ENCODE measurements around the gene STK38. TPM values are rescaled to one million over a fixed set of nuclear protein-coding genes. Genes with fewer than 3 reads are reported as not detected.

STK38 gene
- total and polyA plus RNA-seq, 2 donors (not counting 1 experiment from before 2014, with no cell fraction given) = 26.1 to 67.4 TPM

GRCh38 chr6:36594029-36594815 is 46.9 kb upstream of the STK38 start, which contains the start of gene SRSF3:
Gene SRSF3, plus strand, starts transcription at chr6:36594362. Its CDS starts 2,401 bp downstream, at chr6:36596763.
- no peaks in the 10 kb centered on the region for H3K27me3 Mint-ChIP-seq
- H3K36me3 ChIP-seq (replicated peaks in 1 of 2; ENCODE audit: control extremely low read depth in 1 of 2, control insufficient read depth in 1 of 2, extremely low read depth in 1 of 2, insufficient read depth in 2 of 2, low read length in 1 of 2) = peaks cover 12 to 26% of the 10 kb centered on the region in 2 experiments
- H4K20me1 ChIP-seq (ENCODE audit: control insufficient read depth, insufficient read depth, low read length, poor library complexity, severe bottlenecking) = peaks cover 44% of the 10 kb centered on the region
- DNase-seq (peak; percentile 99), ATAC-seq (ENCODE audit: low read depth) (peak; percentile 91)
- H3K4me3 Mint-ChIP-seq = peak within 1 kb of the TSS; percentile 90
- POLR2A ChIA-PET = interaction anchor here (0.6 to 2.1 kb wide), 7 partner anchors 14 to 98 kb away, joined by 3 to 6 read pairs (median 4); partner anchors contain the start of gene STK38
- peaks cover 62% of the 10 kb centered on the region for H3K79me2 ChIP-seq (ENCODE audit: control insufficient read depth, insufficient read depth, low read length)
- under 1% methylated on average over 56 of the region's 58 CpGs for WGBS (ENCODE audit: insufficient coverage)
- H3K4me1 Mint-ChIP-seq = peaks cover 48% of the 10 kb centered on the region
- no peaks in the 10 kb centered on the region for H3K9me3 Mint-ChIP-seq (ENCODE audit: insufficient read depth)
- peaks cover 44 to 55% of the 10 kb centered on the region in 2 donors for H3K4me1 ChIP-seq (ENCODE audit: control insufficient read depth in 2 of 2, insufficient read depth in 2 of 2, low read length in 2 of 2)
- H3K9ac ChIP-seq (ENCODE audit: low read length) = peak within 1 kb of the TSS; percentile 94
- H3K27ac ChIP-seq (ENCODE audit: low read length in 2 of 2) = peak within 1 kb of the TSS; percentile 93 to 99
- TF ChIP-seq CTCF (IDR thresholded peaks at IDR 0.05) = peak; percentile 29
- TF ChIP-seq EZH2 (IDR thresholded peaks at IDR 0.05; ENCODE audit: borderline replicate concordance, insufficient read depth, low read depth, low read length, poor library complexity, severe bottlenecking) = no peak
- CTCF ChIA-PET = interaction anchor here (0.8 to 3.9 kb wide), 9 partner anchors 21 to 171 kb away, joined by 3 to 13 read pairs (median 3); no protein-coding TSS in a partner anchor
- H2AFZ ChIP-seq (ENCODE audit: insufficient read depth, low read depth, low read length, poor library complexity, severe bottlenecking) = peak within 1 kb of the TSS; percentile 78
- intact Hi-C loops (cut with micrococcal nuclease) = loop anchor here (1.0 to 10.0 kb wide), 9 partner anchors 47 to 581 kb away; partner anchors contain the start of genes FGD2, KCTD20, MAPK14 and PIM1
- peak within 1 kb of the TSS; percentile 97 for H3K27ac Mint-ChIP-seq
- peak within 1 kb of the TSS; percentile 91 to 100 (median 97) for H3K4me3 ChIP-seq (ENCODE audit: control extremely low read depth in 1 of 5, extremely low read depth in 1 of 5, insufficient read depth in 1 of 5, low read depth in 2 of 5, low read length in 4 of 5)
- H3K4me2 ChIP-seq (replicated peaks; ENCODE audit: low read depth, low read length, poor library complexity, severe bottlenecking) = peak within 1 kb of the TSS; percentile 79
- H3K27me3 ChIP-seq (replicated peaks in 1 of 4; ENCODE audit: control extremely low read depth in 1 of 4, control insufficient read depth in 3 of 4, insufficient read depth in 4 of 4, low read length in 3 of 4) = no peaks in the 10 kb centered on the region
- no peaks in the 10 kb centered on the region for H3K9me3 ChIP-seq (ENCODE audit: control extremely low read depth in 1 of 3, control insufficient read depth in 2 of 3, insufficient read depth in 1 of 3, low read length in 2 of 3)

Data from B cell (primary cell).